OCI-LY7 (cell line): ENCODE measurements around the gene SUMF2. TPM values are rescaled to one million over a fixed set of nuclear protein-coding genes. Genes with fewer than 3 reads are reported as not detected.
A peak's percentile ranks its signal among the peaks of the same experiment; 100 is the strongest.
"Not testable (repeated sequence)": the region's sequence is repeated elsewhere in the genome, so short reads cannot be mapped to it uniquely, and the experiment has no call there.

ENCODE experiments used
- BruUV-seq: library from RNA; stranded (reverse); fragments of 400-500 nt; replicated peaks from 2 replicates; lab custom pipeline; 2021; lab: Mats Ljungman, UMichigan
- CTCF ChIA-PET: fragments of 300-600 bp; sonication (Branson Sonifier 250); formaldehyde crosslinking; loops from one replicate; lab custom pipeline; 2022; ENCODE audit warnings: antibody characterized with exemption; ENCODE audit not compliant: unreplicated experiment; lab: Charles Lee
- POLR2A ChIA-PET: fragments of 300-600 bp; sonication (Branson Sonifier 250); formaldehyde crosslinking; loops from one replicate; lab custom pipeline; 2022; ENCODE audit warnings: antibody characterized with exemption; lab: Charles Lee
- DNase-seq: peaks from one replicate; pipeline ENCODE4 v3.0.0-alpha.2; 2015; ENCODE audit warnings: low spot score
- H2AFZ ChIP-seq: fragments of 200-600 bp; sonication (generic), shearing (Covaris generic); 2 replicates; pipeline ENCODE4 v1.6.1; 2014; ENCODE audit warnings: mild to moderate bottlenecking, antibody characterized with exemption, low read length, moderate library complexity
- H3K27ac ChIP-seq: fragments of 200-600 bp; sonication (generic); 2 replicates; pipeline ENCODE4 v1.5.1; 2014; ENCODE audit warnings: mixed run types, low read depth, mild to moderate bottlenecking, moderate library complexity, low read length, inconsistent platforms; ENCODE audit not compliant: poor library complexity, severe bottlenecking
- H3K36me3 ChIP-seq: fragments of 200-600 bp; sonication (generic); 2 replicates; pipeline ENCODE4 v1.6.1; 2014; ENCODE audit warnings: mild to moderate bottlenecking, antibody characterized with exemption, low read length, moderate library complexity, mixed read lengths; ENCODE audit not compliant: insufficient read depth
- H3K4me1 ChIP-seq: fragments of 200-600 bp; sonication (generic); 2 replicates; pipeline ENCODE4 v1.5.1; 2014; ENCODE audit warnings: mild to moderate bottlenecking, low read length; ENCODE audit not compliant: insufficient read depth, poor library complexity, severe bottlenecking
- H3K4me2 ChIP-seq: fragments of 200-600 bp; sonication (generic); 2 replicates; pipeline ENCODE4 v1.6.1; 2014; ENCODE audit warnings: mild to moderate bottlenecking, low read length
- H3K4me3 ChIP-seq: fragments of 200-600 bp; sonication (generic); 2 replicates; pipeline ENCODE4 v1.5.1; 2014; ENCODE audit warnings: mild to moderate bottlenecking, low read depth, low read length; ENCODE audit not compliant: poor library complexity, severe bottlenecking
- H3K79me2 ChIP-seq: fragments of 200-600 bp; sonication (generic); 2 replicates; pipeline ENCODE4 v1.6.1; 2016; ENCODE audit warnings: low read depth, mild to moderate bottlenecking, low read length, moderate library complexity, mixed read lengths; ENCODE audit not compliant: insufficient read depth
- H3K9me2 ChIP-seq: fragments of 200-600 bp; sonication (generic); 2 replicates; pipeline ENCODE4 v1.6.1; 2016; ENCODE audit warnings: mild to moderate bottlenecking, low read length, mixed read lengths; ENCODE audit not compliant: insufficient read depth
- H3K9me3 ChIP-seq: fragments of 200-600 bp; sonication (generic); 2 replicates; pipeline ENCODE4 v1.6.1; 2014; ENCODE audit warnings: mild to moderate bottlenecking, mixed run types, low read length, mixed read lengths
- H4K20me1 ChIP-seq: fragments of 200-600 bp; sonication (generic); 2 replicates; pipeline ENCODE4 v1.6.1; 2014; ENCODE audit warnings: mild to moderate bottlenecking, antibody characterized with exemption, low read length, moderate library complexity, mixed read lengths; ENCODE audit not compliant: insufficient read depth
- EZH2phosphoT487 ChIP-seq: fragments of 200-600 bp; sonication (generic); IDR thresholded peaks from 2 replicates; pipeline ENCODE4 v1.6.1; 2018; ENCODE audit warnings: low read depth, borderline replicate concordance, mild to moderate bottlenecking, mixed run types, antibody characterized with exemption, low read length, moderate library complexity, mixed read lengths
- intact Hi-C: fragments of 100-400 bp; cut with micrococcal nuclease; formaldehyde crosslinking; loops from one replicate; pipeline ENCODE4 v1.10.0; 2022; ENCODE audit not compliant: unreplicated experiment
- total RNA-seq, 2 experiments: library from RNA; depleted of rRNA in 1 of 2; stranded (reverse); fragments of >200 nt in 1 of 2; shearing (Covaris generic) in 1 of 2; gene quantifications; 2 replicates each; pipeline ENCODE4 v1.2.3, GENCODE V29; 2014 to 2022
- TF ChIP-seq, protein P1 (sequence below): fragments of 200-600 bp; sonication (generic); conservative IDR thresholded peaks from 2 replicates; pipeline ENCODE4 v1.5.1; 2014; ENCODE audit warnings: mild to moderate bottlenecking, antibody characterized with exemption, low read length, moderate library complexity, mixed read lengths

Gene SUMF2
- total RNA-seq, 2 experiments from 2014 or later: 60.8 to 107 TPM

DNA sequence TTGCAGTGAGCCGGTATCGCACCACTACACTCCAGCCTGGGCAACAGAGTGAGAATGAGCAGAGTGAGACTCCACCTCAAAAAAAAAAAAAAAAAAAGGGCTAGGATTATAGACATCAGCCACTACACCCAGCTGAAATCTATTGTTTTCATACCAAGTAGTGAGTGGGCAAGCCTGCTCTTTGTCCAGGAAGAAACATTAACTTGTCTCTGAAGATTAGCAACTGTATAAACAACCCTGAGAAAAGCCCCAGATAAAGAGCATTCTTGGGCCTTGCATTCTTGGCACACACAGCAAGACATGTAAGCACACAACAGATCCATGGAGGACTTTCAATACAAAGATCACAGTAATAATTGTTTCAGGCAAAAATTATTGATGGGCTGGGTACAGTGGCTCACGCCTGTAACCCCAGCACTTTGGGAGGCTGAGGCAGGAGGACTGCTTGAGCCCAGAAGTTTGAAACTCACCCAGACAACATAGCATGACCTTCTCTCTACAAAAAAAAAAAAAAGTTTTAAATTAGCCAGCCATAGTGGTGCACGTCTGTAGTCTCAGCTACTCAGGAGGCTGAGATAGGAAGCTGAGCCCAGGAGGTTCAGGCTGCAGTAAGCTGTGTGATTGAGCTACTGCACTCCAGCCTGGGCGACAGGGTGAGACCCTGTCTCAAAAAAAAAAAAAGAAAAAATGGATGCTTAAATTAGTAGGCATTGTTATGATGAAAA is 17.2 kb upstream of the SUMF2 start:
- BruUV-seq: no TSS peak
- CTCF ChIA-PET: no interaction called here
- Histone ChIP-seq H2AFZ (no peak overlapping the region), H3K36me3 (peaks cover 25% of the 10 kb centered on the region), H3K27ac (no peak overlapping the region), H3K4me1 (peaks cover 28% of the 10 kb centered on the region), H3K4me2 (0 out of 2 replicates have a peak overlapping the region, but pooled peaks have one; percentile 3), H3K79me2 (peaks cover 38% of the 10 kb centered on the region), H4K20me1 (no peaks in the 10 kb centered on the region), H3K4me3 (no peak overlapping the region), H3K9me2 (no peaks in the 10 kb centered on the region), H3K9me3 (no peaks in the 10 kb centered on the region)
- intact Hi-C loops: no loop called here
- no peak for DNase-seq
- no peak for TF ChIP-seq EZH2phosphoT487
- TF ChIP-seq, protein P1, sequence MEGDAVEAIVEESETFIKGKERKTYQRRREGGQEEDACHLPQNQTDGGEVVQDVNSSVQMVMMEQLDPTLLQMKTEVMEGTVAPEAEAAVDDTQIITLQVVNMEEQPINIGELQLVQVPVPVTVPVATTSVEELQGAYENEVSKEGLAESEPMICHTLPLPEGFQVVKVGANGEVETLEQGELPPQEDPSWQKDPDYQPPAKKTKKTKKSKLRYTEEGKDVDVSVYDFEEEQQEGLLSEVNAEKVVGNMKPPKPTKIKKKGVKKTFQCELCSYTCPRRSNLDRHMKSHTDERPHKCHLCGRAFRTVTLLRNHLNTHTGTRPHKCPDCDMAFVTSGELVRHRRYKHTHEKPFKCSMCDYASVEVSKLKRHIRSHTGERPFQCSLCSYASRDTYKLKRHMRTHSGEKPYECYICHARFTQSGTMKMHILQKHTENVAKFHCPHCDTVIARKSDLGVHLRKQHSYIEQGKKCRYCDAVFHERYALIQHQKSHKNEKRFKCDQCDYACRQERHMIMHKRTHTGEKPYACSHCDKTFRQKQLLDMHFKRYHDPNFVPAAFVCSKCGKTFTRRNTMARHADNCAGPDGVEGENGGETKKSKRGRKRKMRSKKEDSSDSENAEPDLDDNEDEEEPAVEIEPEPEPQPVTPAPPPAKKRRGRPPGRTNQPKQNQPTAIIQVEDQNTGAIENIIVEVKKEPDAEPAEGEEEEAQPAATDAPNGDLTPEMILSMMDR: no peak
- POLR2A ChIA-PET: interaction anchor here (0.6 to 0.7 kb wide), 4 partner anchors 13 to 75 kb away, joined by 3 read pairs; no protein-coding TSS in a partner anchor

DNA sequence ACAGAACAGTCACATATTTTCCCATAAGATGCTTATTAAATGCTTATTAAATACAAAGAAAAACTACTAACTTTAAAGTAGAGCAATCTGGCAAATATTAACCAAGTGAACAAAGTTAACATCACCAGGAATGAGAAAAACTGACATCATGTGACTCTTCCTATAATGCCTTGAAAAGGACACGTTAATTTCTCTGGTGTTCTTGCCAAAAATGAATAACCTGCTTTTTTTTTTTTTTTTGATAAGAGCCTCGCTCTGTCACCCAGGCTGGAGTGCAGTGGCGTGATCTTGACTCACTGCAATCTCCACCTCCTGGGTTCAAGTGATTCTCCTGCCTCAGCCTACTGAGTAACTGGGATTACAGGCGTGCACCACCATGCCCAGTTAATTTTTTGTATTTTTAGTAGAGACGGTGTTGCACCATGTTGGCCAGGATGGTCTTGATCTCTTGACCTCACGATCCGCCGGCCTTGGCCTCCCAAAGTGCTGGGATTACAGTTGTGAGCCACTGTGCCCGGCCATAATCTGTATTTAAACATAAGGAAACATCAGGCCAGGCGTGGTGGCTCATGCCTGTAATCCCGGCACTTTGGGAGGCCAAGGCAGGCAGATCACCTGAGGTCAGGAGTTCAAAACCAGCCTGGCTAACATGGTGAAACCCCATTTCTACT is 16.5 kb upstream of the SUMF2 start:
- H2AFZ ChIP-seq, H3K9me3 ChIP-seq, DNase-seq, H3K9me2 ChIP-seq, H4K20me1 ChIP-seq, CTCF ChIA-PET, H3K4me3 ChIP-seq, intact Hi-C loops, H3K27ac ChIP-seq, BruUV-seq: not testable (repeated sequence)
- 0 out of 2 replicates have a peak overlapping the region, but pooled peaks have one; percentile 3 for H3K4me2 ChIP-seq
- POLR2A ChIA-PET: interaction anchor here (0.6 to 0.7 kb wide), 3 partner anchors 12 to 118 kb away, joined by 3 to 4 read pairs (median 3); no protein-coding TSS in a partner anchor
- peaks cover 29% of the 10 kb centered on the region for H3K4me1 ChIP-seq
- peaks cover 44% of the 10 kb centered on the region for H3K79me2 ChIP-seq
- H3K36me3 ChIP-seq: peaks cover 25% of the 10 kb centered on the region

- intact Hi-C loops: no loop called here
- BruUV-seq: no TSS peak
- no peak for TF ChIP-seq EZH2phosphoT487
- TF ChIP-seq, protein P1: no peak
- Histone ChIP-seq H4K20me1 (peaks cover 10% of the 10 kb centered on the region; the same call in 1 of the 2 replicates), H3K4me2 (no peak overlapping the region), H3K9me2 (no peaks in the 10 kb centered on the region), H3K4me1 (peaks cover 35% of the 10 kb centered on the region), H3K9me3 (no peaks in the 10 kb centered on the region), H2AFZ (no peak overlapping the region), H3K27ac (no peak overlapping the region), H3K4me3 (no peak overlapping the region), H3K79me2 (peaks cover 51% of the 10 kb centered on the region), H3K36me3 (peaks cover 25% of the 10 kb centered on the region)
- no peak for DNase-seq
- CTCF ChIA-PET: no interaction called here
- POLR2A ChIA-PET: interaction anchor here (0.6 kb wide), 1 partner anchor 119 kb away, joined by 4 read pairs; no protein-coding TSS in a partner anchor
These were observed 15.8 kb upstream of the SUMF2 start for GRCh38 chr7:56048245-56048644.

DNA sequence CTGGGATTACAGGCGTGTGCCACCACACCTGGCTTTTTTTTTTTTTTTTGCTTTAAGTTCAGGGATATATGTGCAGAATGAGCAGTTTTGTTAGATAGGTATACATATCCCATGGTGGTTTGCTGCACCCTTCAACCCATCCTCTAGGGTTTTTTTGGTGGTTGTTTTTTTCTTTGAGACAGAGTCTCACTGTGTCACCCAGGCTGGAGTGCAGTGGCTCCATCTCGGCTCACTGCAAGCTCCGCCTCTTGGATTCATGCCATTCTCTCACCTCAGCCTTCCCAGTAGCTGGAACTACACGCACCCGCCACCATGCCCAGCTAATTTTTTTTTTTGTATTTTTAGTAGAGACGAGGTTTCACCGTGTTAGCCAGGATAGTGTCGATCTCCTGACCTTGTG is 15.3 kb upstream of the SUMF2 start:
- BruUV-seq, intact Hi-C loops, H3K27ac ChIP-seq, H3K9me2 ChIP-seq, H3K4me3 ChIP-seq, POLR2A ChIA-PET, CTCF ChIA-PET, H3K9me3 ChIP-seq, DNase-seq, H2AFZ ChIP-seq: not testable (repeated sequence)
- peaks cover 16% of the 10 kb centered on the region; the same call in 1 of the 2 replicates for H4K20me1 ChIP-seq
- H3K36me3 ChIP-seq: peaks cover 28% of the 10 kb centered on the region
- peak overlapping the region; percentile 31; the same call in 1 of the 2 replicates for H3K4me2 ChIP-seq
- peaks cover 41% of the 10 kb centered on the region for H3K4me1 ChIP-seq
- peaks cover 56% of the 10 kb centered on the region for H3K79me2 ChIP-seq
